GM19324 (cell line): ENCODE results near the gene FBN2.
"Not testable (repeated sequence)": the region's sequence is repeated elsewhere in the genome, so short reads cannot be mapped to it uniquely, and the experiment has no call there.

Source experiments
- ATAC-seq: cut with Tn5 transposase; IDR thresholded peaks from one replicate; pipeline ENCODE4 v1.9.1; 2021; ENCODE audit warnings: mild to moderate bottlenecking, moderate library complexity; ENCODE audit not compliant: unreplicated experiment, low FRiP score

FBN2 gene

GRCh38 chr5:128435861-128436260 is 102.2 kb downstream of the FBN2 start:
- no peak for ATAC-seq

- no peak for ATAC-seq
Observed at GRCh38 chr5:128434993-128435392, 103.1 kb downstream of the FBN2 start.

GRCh38 chr5:128432913-128433440 is 105.1 kb downstream of the FBN2 start:
- no peak for ATAC-seq

GRCh38 chr5:128427921-128428320 is 110.1 kb downstream of the FBN2 start:
- ATAC-seq, result no peak

GRCh38 chr5:128426090-128426534 is 111.9 kb downstream of the FBN2 start:
- peak; percentile 94 for ATAC-seq

GRCh38 chr5:128424646-128425045 is 113.4 kb downstream of the FBN2 start:
- no peak for ATAC-seq

- ATAC-seq, result no peak
Observed at GRCh38 chr5:128422612-128423011, 115.4 kb downstream of the FBN2 start.

GRCh38 chr5:128414469-128414868 is 123.6 kb downstream of the FBN2 start:
- ATAC-seq, result no peak

GRCh38 chr5:128413356-128413755 is 124.7 kb downstream of the FBN2 start:
- no peak for ATAC-seq

GRCh38 chr5:128412145-128412930 is 125.7 kb downstream of the FBN2 start:
- no peak for ATAC-seq

- ATAC-seq, result no peak
Observed at GRCh38 chr5:128409166-128409800, 128.8 kb downstream of the FBN2 start.

GRCh38 chr5:128408622-128409021 is 129.4 kb downstream of the FBN2 start:
- no peak for ATAC-seq

GRCh38 chr5:128407944-128408343 is 130.1 kb downstream of the FBN2 start:
- ATAC-seq, result no peak

- no peak for ATAC-seq
Observed at GRCh38 chr5:128406803-128407202, 131.2 kb downstream of the FBN2 start.

GRCh38 chr5:128405159-128405558 is 132.9 kb downstream of the FBN2 start:
- no peak for ATAC-seq

GRCh38 chr5:128403333-128403732 is 134.7 kb downstream of the FBN2 start:
- ATAC-seq, result no peak

- ATAC-seq, result no peak
Observed at GRCh38 chr5:128402506-128402905, 135.5 kb downstream of the FBN2 start.

GRCh38 chr5:128400766-128401165 is 137.3 kb downstream of the FBN2 start:
- not testable (repeated sequence) for ATAC-seq

- ATAC-seq, result no peak
Observed at GRCh38 chr5:128399111-128399510, 138.9 kb downstream of the FBN2 start.

- no peak for ATAC-seq
Observed at GRCh38 chr5:128397876-128398275, 140.2 kb downstream of the FBN2 start.

GRCh38 chr5:128395073-128395472 is 143.0 kb downstream of the FBN2 start:
- ATAC-seq, result no peak

- no peak for ATAC-seq
Observed at GRCh38 chr5:128384068-128384467, 154.0 kb downstream of the FBN2 start.
